Smooth muscle cell (in vitro differentiated cells): Measurements from ENCODE around the gene AARSD1. TPM values are rescaled to one million over a fixed set of nuclear protein-coding genes. Genes with fewer than 3 reads are reported as not detected.

Source experiments
- DNase-seq: peaks from one replicate; lab custom pipeline; 2025; ENCODE audit not compliant: unreplicated experiment; lab: John Stamatoyannopoulos, UW
- H2AFZ ChIP-seq: fragments of 200-600 bp; sonication (generic); 2 replicates; pipeline ENCODE4 v1.6.0; 2016; ENCODE audit warnings: antibody characterized with exemption, low read depth, mild to moderate bottlenecking
- H3F3A ChIP-seq: fragments of 200-600 bp; sonication (generic); 2 replicates; pipeline ENCODE4 v1.6.0; 2017; ENCODE audit warnings: antibody characterized with exemption, low read depth
- H3K27ac ChIP-seq: fragments of 200-600 bp; sonication (generic); 2 replicates; pipeline ENCODE4 v1.5.1; 2016; ENCODE audit warnings: low read depth, mild to moderate bottlenecking
- H3K27me3 ChIP-seq: fragments of 200-600 bp; sonication (generic); 2 replicates; pipeline ENCODE4 v1.6.1; 2016; ENCODE audit warnings: low read depth, mild to moderate bottlenecking
- H3K36me3 ChIP-seq: fragments of 200-600 bp; sonication (generic); 2 replicates; pipeline ENCODE4 v1.5.1; 2016; ENCODE audit warnings: low read depth
- H3K4me1 ChIP-seq: fragments of 200-600 bp; sonication (generic); 2 replicates; pipeline ENCODE4 v1.5.1; 2016; ENCODE audit warnings: low read depth
- H3K4me2 ChIP-seq: fragments of 200-600 bp; sonication (generic); 2 replicates; pipeline ENCODE4 v1.6.0; 2016; ENCODE audit warnings: mild to moderate bottlenecking
- H3K4me3 ChIP-seq: fragments of 200-600 bp; sonication (generic); 2 replicates; pipeline ENCODE4 v1.5.1; 2016; ENCODE audit warnings: mild to moderate bottlenecking
- H3K79me2 ChIP-seq: fragments of 200-600 bp; sonication (generic); 2 replicates; pipeline ENCODE4 v1.6.0; 2016; ENCODE audit warnings: low read depth, mild to moderate bottlenecking
- H3K9ac ChIP-seq: fragments of 200-600 bp; sonication (generic); 2 replicates; pipeline ENCODE4 v1.6.0; 2016; ENCODE audit warnings: low read depth
- H3K9me3 ChIP-seq: fragments of 200-600 bp; sonication (generic); replicated peaks from 2 replicates; pipeline ENCODE4 v1.5.1; 2016; ENCODE audit warnings: low read depth
- H4K20me1 ChIP-seq: fragments of 200-600 bp; sonication (generic); 2 replicates; pipeline ENCODE4 v1.6.0; 2016; ENCODE audit warnings: low read depth
- CTCF ChIP-seq: fragments of 200-600 bp; sonication (generic); IDR thresholded peaks from 2 replicates; pipeline ENCODE4 v1.5.1; 2017; ENCODE audit warnings: borderline replicate concordance, mild to moderate bottlenecking, antibody characterized with exemption; ENCODE audit not compliant: insufficient read depth, poor library complexity, severe bottlenecking
- WGBS: methylation state at CpG from one replicate; pipeline ENCODE4 v1.1.7; 2016; ENCODE audit warnings: low lambda C conversion rate; 5-methylcytosine and 5-hydroxymethylcytosine counted together
- polyA plus RNA-seq: library from polyadenylated mRNA; unstranded; fragments of >200 nt; fragmentation: Nextera tagmentation; extraction: Ambion mirVana; gene quantifications from 2 replicates; pipeline ENCODE4 v1.2.1, GENCODE V29; 2016
- total RNA-seq: library from RNA; depleted of rRNA; stranded (reverse); fragments of >200 nt; gene quantifications from 2 replicates; pipeline ENCODE4 v1.2.3, GENCODE V29; 2014

Gene AARSD1
- total and polyA plus RNA-seq, 2 experiments from 2014 or later: 22.0 to 48.0 TPM

- Histone ChIP-seq H3K9me3 (no peaks in the 10 kb centered on the region), H4K20me1 (no peaks in the 10 kb centered on the region)
- 99% methylated on average over 5 of the region's 5 CpGs for WGBS
Observed at GRCh38 chr17:42971589-42971988, 7.3 kb upstream of the AARSD1 start.

GRCh38 chr17:42969001-42969581, 4.8 kb upstream of the AARSD1 start:
- H3K27me3 ChIP-seq: no peaks in the 10 kb centered on the region
- DNase-seq: no peak
- 66% methylated on average over 5 of the region's 5 CpGs for WGBS

More at GRCh38 chr17:42971589-42971988, 7.3 kb upstream of the AARSD1 start:
- Histone ChIP-seq H3K36me3 (no peaks in the 10 kb centered on the region), H3K27me3 (no peaks in the 10 kb centered on the region), H3K4me1 (no peaks in the 10 kb centered on the region), H3K27ac (no peak overlapping the region), H3K9ac (no peak overlapping the region), H3F3A (no peaks in the 10 kb centered on the region), H3K4me2 (no peak overlapping the region), H3K4me3 (no peak overlapping the region), H2AFZ (no peak overlapping the region), H3K79me2 (no peaks in the 10 kb centered on the region)
- no peak for DNase-seq
- TF ChIP-seq CTCF: no peak

GRCh38 chr17:42967925-42968324, 3.7 kb upstream of the AARSD1 start:
- Histone ChIP-seq H3K27me3 (no peaks in the 10 kb centered on the region), H3K4me3 (no peak overlapping the region), H3K79me2 (peaks cover 8% of the 10 kb centered on the region), H3K4me2 (no peak overlapping the region), H3K36me3 (no peaks in the 10 kb centered on the region), H4K20me1 (no peaks in the 10 kb centered on the region), H3K4me1 (peaks cover 7% of the 10 kb centered on the region), H3K9me3 (no peaks in the 10 kb centered on the region), H3K27ac (no peak overlapping the region), H3K9ac (no peak overlapping the region), H3F3A (no peaks in the 10 kb centered on the region), H2AFZ (no peak overlapping the region)
- 98% methylated on average over 1 of the region's 1 CpG for WGBS
- TF ChIP-seq CTCF: no peak
- no peak for DNase-seq

More at GRCh38 chr17:42969001-42969581, 4.8 kb upstream of the AARSD1 start:
- Histone ChIP-seq H4K20me1 (no peaks in the 10 kb centered on the region), H3K9ac (no peak overlapping the region), H2AFZ (no peak overlapping the region), H3K79me2 (no peaks in the 10 kb centered on the region), H3K4me3 (no peak overlapping the region), H3F3A (no peaks in the 10 kb centered on the region), H3K4me1 (no peaks in the 10 kb centered on the region), H3K36me3 (no peaks in the 10 kb centered on the region), H3K4me2 (no peak overlapping the region), H3K9me3 (no peaks in the 10 kb centered on the region), H3K27ac (no peak overlapping the region)
- no peak for TF ChIP-seq CTCF

GRCh38 chr17:42953669-42954068, 10.6 kb downstream of the AARSD1 start:
- Histone ChIP-seq H3K79me2 (no peaks in the 10 kb centered on the region), H3K9me3 (no peaks in the 10 kb centered on the region), H2AFZ (no peak overlapping the region), H3F3A (no peaks in the 10 kb centered on the region), H3K9ac (no peak overlapping the region), H3K27me3 (no peaks in the 10 kb centered on the region), H3K4me2 (no peak overlapping the region), H3K4me1 (no peaks in the 10 kb centered on the region), H3K27ac (no peak overlapping the region), H3K36me3 (peaks cover 4% of the 10 kb centered on the region), H3K4me3 (no peak overlapping the region), H4K20me1 (no peaks in the 10 kb centered on the region)
- no peak for TF ChIP-seq CTCF
- DNase-seq: no peak
- WGBS: 95% methylated on average over 1 of the region's 1 CpG
